K562 (cell line): Measurements from ENCODE around the gene NFAM1. TPM values are rescaled to one million over a fixed set of nuclear protein-coding genes. Genes with fewer than 3 reads are reported as not detected.

Source experiments
- BCOR ChIP-seq: fragments of 450-650 bp; IDR thresholded peaks from 2 replicates; pipeline ENCODE4 v1.6.1; 2016
- CREB3L1 ChIP-seq: fragments of 450-650 bp; IDR thresholded peaks from 2 replicates; pipeline ENCODE4 v1.6.1; 2014; ENCODE audit warnings: low read depth, mild to moderate bottlenecking, moderate library complexity, borderline replicate concordance
- CTCF ChIP-seq, 3 experiments: IDR thresholded peaks in 2 of 3; conservative IDR thresholded peaks in 1 of 3; 2 replicates each; pipeline ENCODE4 v1.5.1; 2011 to 2012; ENCODE audit warnings: low read length in 3 of 3, mild to moderate bottlenecking in 3 of 3, control low read depth in 2 of 3, improper control_type of control experiment in 1 of 3, inconsistent platforms in 1 of 3, low read depth in 1 of 3, mixed read lengths in 1 of 3, moderate library complexity in 1 of 3; ENCODE audit not compliant: insufficient read depth in 2 of 3
- HNRNPL ChIP-seq: fragments of 200-400 bp; formaldehyde crosslinking; IDR thresholded peaks from 2 replicates; pipeline ENCODE4 v1.6.1; 2017; ENCODE audit warnings: low read depth, mild to moderate bottlenecking, low read length
- PTBP1 ChIP-seq: fragments of 200-400 bp; formaldehyde crosslinking; IDR thresholded peaks from 2 replicates; pipeline ENCODE4 v1.6.1; 2017; ENCODE audit warnings: low read depth, low read length
- SMC3 ChIP-seq: conservative IDR thresholded peaks from 2 replicates; pipeline ENCODE4 v1.6.1; 2011; ENCODE audit warnings: low read depth, low read length, improper control_type of control experiment; ENCODE audit not compliant: insufficient read depth
- ZEB2 ChIP-seq: fragments of 450-650 bp; IDR thresholded peaks from 2 replicates; pipeline ENCODE4 v1.6.1; 2016
- polyA plus RNA-seq, 8 experiments: library from polyadenylated mRNA; depleted of rRNA in 4 of 8; stranded (reverse) in 5 of 8; unstranded in 3 of 8; fragments of >200 nt; fragmentation: Nextera tagmentation in 2 of 8; fragmentation: Illumina TruSeq in 1 of 8; extraction: Ambion mirVana in 2 of 8; extraction: Trizol in 1 of 8; gene quantifications; 2 replicates each; pipeline versions ENCODE4 v1.2.1 to v1.2.3, GENCODE V29; 2011 to 2014; ENCODE audit warnings: inconsistent platforms in 1 of 8, missing spikeins in 1 of 8
- total RNA-seq, 7 experiments: library from RNA; depleted of rRNA in 6 of 7; stranded (reverse); fragments of >200 nt in 6 of 7; fragmentation: Illumina TruSeq in 2 of 7; extraction: Trizol in 2 of 7; gene quantifications; 2 replicates each; pipeline versions ENCODE4 v1.2.1 to v1.2.3, GENCODE V29; 2011 to 2021; ENCODE audit warnings: low replicate concordance in 1 of 7
- TF ChIP-seq, protein P1 (sequence below): sonication (generic); formaldehyde crosslinking; IDR thresholded peaks from 2 replicates; pipeline ENCODE4 v1.4.0; 2020; ENCODE audit warnings: mild to moderate bottlenecking, missing genetic modification reagents

The NFAM1 gene
- total and polyA plus RNA-seq, 9 of the 15 experiments (the other 6 are each of a cell fraction or from before 2014, with no cell fraction given) = 0.01 to 0.18 (median 0.03) TPM; not detected in 5

DNA sequence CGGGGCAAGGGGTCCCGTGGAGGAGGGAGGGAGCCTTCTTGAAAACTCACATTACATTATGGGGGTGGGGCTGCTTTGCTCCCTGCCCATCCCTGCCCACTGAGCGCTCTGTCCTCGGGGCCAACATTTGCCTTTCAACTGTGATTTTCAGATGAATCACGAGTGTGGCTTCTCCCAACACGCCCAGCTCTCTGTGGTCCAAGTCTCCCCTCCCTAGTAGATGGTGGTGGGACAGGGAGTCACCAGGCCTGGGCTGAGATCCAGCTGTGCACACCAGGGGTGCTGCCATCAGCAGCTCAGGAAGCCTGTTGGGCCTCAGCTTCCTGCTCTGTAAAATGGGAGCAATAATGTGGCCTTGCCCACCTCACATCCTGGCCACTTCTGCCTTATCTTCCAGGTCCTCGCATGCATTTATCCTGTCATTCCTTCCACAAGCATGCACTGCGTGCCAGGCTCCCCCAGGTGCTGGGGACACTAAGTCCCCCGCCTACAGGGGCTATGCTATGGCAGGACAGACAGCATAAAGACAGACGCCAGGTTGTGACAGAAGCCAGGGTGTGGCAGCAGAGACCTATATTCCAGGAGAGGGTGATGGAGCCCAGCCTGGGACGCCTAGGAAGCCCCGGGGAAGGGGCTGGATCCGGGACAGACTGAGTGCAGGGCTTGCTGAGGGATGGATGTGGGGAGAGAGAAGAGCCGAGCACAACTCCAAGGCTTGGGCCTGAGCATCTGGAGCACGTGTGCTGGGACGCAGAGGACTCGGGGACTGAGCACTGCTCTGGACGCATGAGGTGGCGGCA, 30.5 kb downstream of the NFAM1 start (continued):
- TF ChIP-seq SMC3 (0 out of 2 replicates have a peak, but pooled peaks have one; percentile 9), CTCF (IDR thresholded peaks at IDR 0.05 in 2 of 3, conservative IDR thresholded peaks at IDR 0.05 in 1 of 3; ENCODE audit: insufficient read depth in 2 of 3, low read depth in 1 of 3, low read length in 3 of 3) (peak in 2 of 3 experiments; percentile 13 to 25; a peak in 2 of 6 replicates), ZEB2 (no peak), PTBP1 (0 out of 2 replicates have a peak, but pooled peaks have one; percentile 31), BCOR (peak; percentile 77), CREB3L1 (no peak), HNRNPL (no peak)
- TF ChIP-seq, protein P1, sequence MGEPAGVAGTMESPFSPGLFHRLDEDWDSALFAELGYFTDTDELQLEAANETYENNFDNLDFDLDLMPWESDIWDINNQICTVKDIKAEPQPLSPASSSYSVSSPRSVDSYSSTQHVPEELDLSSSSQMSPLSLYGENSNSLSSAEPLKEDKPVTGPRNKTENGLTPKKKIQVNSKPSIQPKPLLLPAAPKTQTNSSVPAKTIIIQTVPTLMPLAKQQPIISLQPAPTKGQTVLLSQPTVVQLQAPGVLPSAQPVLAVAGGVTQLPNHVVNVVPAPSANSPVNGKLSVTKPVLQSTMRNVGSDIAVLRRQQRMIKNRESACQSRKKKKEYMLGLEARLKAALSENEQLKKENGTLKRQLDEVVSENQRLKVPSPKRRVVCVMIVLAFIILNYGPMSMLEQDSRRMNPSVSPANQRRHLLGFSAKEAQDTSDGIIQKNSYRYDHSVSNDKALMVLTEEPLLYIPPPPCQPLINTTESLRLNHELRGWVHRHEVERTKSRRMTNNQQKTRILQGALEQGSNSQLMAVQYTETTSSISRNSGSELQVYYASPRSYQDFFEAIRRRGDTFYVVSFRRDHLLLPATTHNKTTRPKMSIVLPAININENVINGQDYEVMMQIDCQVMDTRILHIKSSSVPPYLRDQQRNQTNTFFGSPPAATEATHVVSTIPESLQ (CRISPR knock-in tag) = no peak
